Measurements from ENCODE around the gene ZC3H13.
A peak's percentile ranks its signal among the peaks of the same experiment; 100 is the strongest.

The ZC3H13 gene

GRCh38 chr13:46052319-46053161 lies at the start of gene ZC3H13:
TSS of gene ZC3H13 (minus strand) at chr13:46052746. CDS start at chr13:46045507, 7,239 bp downstream.
- in situ Hi-C loops (cut with MboI; ENCODE audit: low sequenced_read_pairs, unreplicated experiment): no loop called here
- TF ChIP-seq, protein P1, sequence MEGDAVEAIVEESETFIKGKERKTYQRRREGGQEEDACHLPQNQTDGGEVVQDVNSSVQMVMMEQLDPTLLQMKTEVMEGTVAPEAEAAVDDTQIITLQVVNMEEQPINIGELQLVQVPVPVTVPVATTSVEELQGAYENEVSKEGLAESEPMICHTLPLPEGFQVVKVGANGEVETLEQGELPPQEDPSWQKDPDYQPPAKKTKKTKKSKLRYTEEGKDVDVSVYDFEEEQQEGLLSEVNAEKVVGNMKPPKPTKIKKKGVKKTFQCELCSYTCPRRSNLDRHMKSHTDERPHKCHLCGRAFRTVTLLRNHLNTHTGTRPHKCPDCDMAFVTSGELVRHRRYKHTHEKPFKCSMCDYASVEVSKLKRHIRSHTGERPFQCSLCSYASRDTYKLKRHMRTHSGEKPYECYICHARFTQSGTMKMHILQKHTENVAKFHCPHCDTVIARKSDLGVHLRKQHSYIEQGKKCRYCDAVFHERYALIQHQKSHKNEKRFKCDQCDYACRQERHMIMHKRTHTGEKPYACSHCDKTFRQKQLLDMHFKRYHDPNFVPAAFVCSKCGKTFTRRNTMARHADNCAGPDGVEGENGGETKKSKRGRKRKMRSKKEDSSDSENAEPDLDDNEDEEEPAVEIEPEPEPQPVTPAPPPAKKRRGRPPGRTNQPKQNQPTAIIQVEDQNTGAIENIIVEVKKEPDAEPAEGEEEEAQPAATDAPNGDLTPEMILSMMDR (IDR thresholded peaks at IDR 0.05; ENCODE audit: borderline replicate concordance, control extremely low read depth, extremely low read depth, insufficient read depth, missing control alignments): no peak
- DNase-seq (ENCODE audit: low spot score): peak; percentile 91

DNA sequence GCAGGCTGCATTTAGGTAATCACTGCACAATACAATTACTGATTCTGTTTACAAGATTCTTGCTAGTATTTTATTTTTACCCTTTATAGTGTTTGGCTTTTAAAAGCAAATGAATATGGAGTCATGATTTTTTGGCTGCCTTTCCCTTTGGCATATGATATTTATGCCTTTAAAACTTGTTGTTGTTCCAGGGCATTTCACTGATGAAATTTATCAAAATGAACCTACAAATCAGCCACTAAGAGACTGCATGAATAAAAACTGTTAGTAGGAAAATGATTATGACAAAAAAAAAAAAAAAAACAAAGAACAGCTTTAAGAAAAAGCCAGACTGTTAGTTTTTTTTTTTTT lies 49.7 kb upstream of the ZC3H13 start:
- no peak for DNase-seq (ENCODE audit: low spot score)
- TF ChIP-seq, protein P1 (IDR thresholded peaks at IDR 0.05; ENCODE audit: borderline replicate concordance, control extremely low read depth, extremely low read depth, insufficient read depth, missing control alignments): no peak
- in situ Hi-C loops (cut with MboI; ENCODE audit: low sequenced_read_pairs, unreplicated experiment): loop anchor here (25.0 kb wide), 1 partner anchor 290 kb away; no protein-coding TSS in a partner anchor

GRCh38 chr13:46101484-46102254 lies 49.1 kb upstream of the ZC3H13 start:
- TF ChIP-seq, protein P1 (IDR thresholded peaks at IDR 0.05; ENCODE audit: borderline replicate concordance, control extremely low read depth, extremely low read depth, insufficient read depth, missing control alignments): no peak
- in situ Hi-C loops (cut with MboI; ENCODE audit: low sequenced_read_pairs, unreplicated experiment): loop anchor here (25.0 kb wide), 1 partner anchor 289 kb away; no protein-coding TSS in a partner anchor
- DNase-seq (ENCODE audit: low spot score): no peak

DNA sequence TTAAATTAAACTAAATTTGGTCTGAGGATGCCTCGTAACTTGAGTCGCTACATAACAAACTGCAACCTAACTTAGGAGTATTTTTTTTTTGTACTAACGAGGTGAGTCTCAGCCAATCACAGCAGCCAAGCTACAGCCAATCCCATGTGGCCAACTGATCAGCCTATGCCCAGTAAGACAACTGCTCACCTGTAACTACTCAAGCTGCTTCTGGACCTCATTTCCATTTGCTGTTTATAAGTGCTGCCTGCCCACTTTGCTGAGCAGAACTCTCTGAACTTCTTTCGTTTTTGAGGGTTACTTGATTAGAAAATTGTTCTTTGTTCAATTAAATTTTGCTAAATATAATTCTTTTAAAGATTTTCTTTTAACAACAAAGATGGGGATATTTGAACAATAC lies 48.5 kb upstream of the ZC3H13 start:
- TF ChIP-seq, protein P1 (IDR thresholded peaks at IDR 0.05; ENCODE audit: borderline replicate concordance, control extremely low read depth, extremely low read depth, insufficient read depth, missing control alignments): no peak
- in situ Hi-C loops (cut with MboI; ENCODE audit: low sequenced_read_pairs, unreplicated experiment): loop anchor here (25.0 kb wide), 1 partner anchor 289 kb away; no protein-coding TSS in a partner anchor
- DNase-seq (ENCODE audit: low spot score): no peak

GRCh38 chr13:46100191-46100815 lies 47.8 kb upstream of the ZC3H13 start:
- TF ChIP-seq, protein P1 (IDR thresholded peaks at IDR 0.05; ENCODE audit: borderline replicate concordance, control extremely low read depth, extremely low read depth, insufficient read depth, missing control alignments): no peak
- in situ Hi-C loops (cut with MboI; ENCODE audit: low sequenced_read_pairs, unreplicated experiment): loop anchor here (25.0 kb wide), 1 partner anchor 288 kb away; no protein-coding TSS in a partner anchor
- peak; percentile 50 for DNase-seq (ENCODE audit: low spot score)

- in situ Hi-C loops (cut with MboI; ENCODE audit: low sequenced_read_pairs, unreplicated experiment): no loop called here
- TF ChIP-seq, protein P1 (IDR thresholded peaks at IDR 0.05; ENCODE audit: borderline replicate concordance, control extremely low read depth, extremely low read depth, insufficient read depth, missing control alignments): no peak
- DNase-seq (ENCODE audit: low spot score): no peak
Observed at GRCh38 chr13:46097663-46098062, 45.1 kb upstream of the ZC3H13 start.

All from GM13976 (cell line).